Breast epithelium (tissue), 4 donors: Measurements from ENCODE around the gene DAPK1. TPM values are rescaled to one million over a fixed set of nuclear protein-coding genes. Genes with fewer than 3 reads are reported as not detected.

Experiments
- DNase-seq, 2 donors: peaks; one replicate each; pipeline ENCODE4 v3.0.0-alpha.2; 2019; ENCODE audit warnings: low spot score in 2 of 2
- H3K27ac ChIP-seq, 2 donors: fragments of 200-600 bp; sonication (generic) in 1 of 2; one replicate each; pipeline ENCODE4 v1.5.1; 2016 to 2019; ENCODE audit warnings: mild to moderate bottlenecking in 1 of 2
- H3K27me3 ChIP-seq, 2 donors: fragments of 200-600 bp; sonication (generic) in 1 of 2; one replicate each; pipeline versions ENCODE4 v1.5.1 to v1.6.0; 2017 to 2019; ENCODE audit warnings: control low read depth in 1 of 2, mild to moderate bottlenecking in 1 of 2
- H3K36me3 ChIP-seq: fragments of 200-600 bp; one replicate; pipeline ENCODE4 v1.5.1; 2019
- H3K4me1 ChIP-seq, 2 donors: fragments of 200-600 bp; sonication (generic); one replicate each; pipeline ENCODE4 v1.5.1; 2016 to 2019; ENCODE audit warnings: control low read depth in 1 of 2
- H3K4me3 ChIP-seq, 3 donors: fragments of 200-600 bp; sonication (generic); 1 replicate in 2 of 3; 2 replicates in 1 of 3; pipeline ENCODE4 v1.5.1; 2016 to 2019; ENCODE audit warnings: mild to moderate bottlenecking in 3 of 3, moderate library complexity in 2 of 3
- H3K9me3 ChIP-seq, 2 donors: fragments of 200-600 bp; sonication (generic) in 1 of 2; one replicate each; pipeline ENCODE4 v1.5.1; 2016 to 2019; ENCODE audit warnings: control low read depth in 1 of 2
- POLR2A ChIP-seq: fragments of 450-650 bp; IDR thresholded peaks from one replicate; pipeline ENCODE4 v1.6.1; 2016; ENCODE audit warnings: antibody characterized with exemption, mild to moderate bottlenecking, moderate library complexity
- POLR2AphosphoS5 ChIP-seq, 3 donors: sonication (generic); formaldehyde crosslinking; IDR thresholded peaks; one replicate each; pipeline ENCODE4 v1.6.1; 2017; ENCODE audit warnings: antibody characterized with exemption in 3 of 3
- intact Hi-C: fragments of 100-400 bp; cut with DNase I; formaldehyde crosslinking; loops from one replicate; pipeline ENCODE4 v1.15.1; 2023; ENCODE audit warnings: low total_unique reads
- total RNA-seq, 3 donors: library from RNA; depleted of rRNA; stranded (reverse); fragments of >200 nt; gene quantifications; one replicate each; pipeline ENCODE4 v1.1.0, GENCODE V29; 2016
- TF ChIP-seq, protein P1 (sequence below), 3 donors: fragments of 450-650 bp; IDR thresholded peaks; one replicate each; pipeline ENCODE4 v1.5.1; 2016 to 2017; ENCODE audit warnings: antibody characterized with exemption in 3 of 3, mild to moderate bottlenecking in 3 of 3, moderate library complexity in 3 of 3

Gene DAPK1
- total RNA-seq, 3 donors from 2014 or later = 14.7 to 42.6 (median 34.5) TPM

- no peaks in the 10 kb centered on the region for H3K36me3 ChIP-seq
- H3K27ac ChIP-seq = no peak overlapping the region
- TF ChIP-seq POLR2AphosphoS5 (IDR thresholded peaks at IDR 0.05) = no peak
- no peak for TF ChIP-seq POLR2A
- TF ChIP-seq, protein P1, sequence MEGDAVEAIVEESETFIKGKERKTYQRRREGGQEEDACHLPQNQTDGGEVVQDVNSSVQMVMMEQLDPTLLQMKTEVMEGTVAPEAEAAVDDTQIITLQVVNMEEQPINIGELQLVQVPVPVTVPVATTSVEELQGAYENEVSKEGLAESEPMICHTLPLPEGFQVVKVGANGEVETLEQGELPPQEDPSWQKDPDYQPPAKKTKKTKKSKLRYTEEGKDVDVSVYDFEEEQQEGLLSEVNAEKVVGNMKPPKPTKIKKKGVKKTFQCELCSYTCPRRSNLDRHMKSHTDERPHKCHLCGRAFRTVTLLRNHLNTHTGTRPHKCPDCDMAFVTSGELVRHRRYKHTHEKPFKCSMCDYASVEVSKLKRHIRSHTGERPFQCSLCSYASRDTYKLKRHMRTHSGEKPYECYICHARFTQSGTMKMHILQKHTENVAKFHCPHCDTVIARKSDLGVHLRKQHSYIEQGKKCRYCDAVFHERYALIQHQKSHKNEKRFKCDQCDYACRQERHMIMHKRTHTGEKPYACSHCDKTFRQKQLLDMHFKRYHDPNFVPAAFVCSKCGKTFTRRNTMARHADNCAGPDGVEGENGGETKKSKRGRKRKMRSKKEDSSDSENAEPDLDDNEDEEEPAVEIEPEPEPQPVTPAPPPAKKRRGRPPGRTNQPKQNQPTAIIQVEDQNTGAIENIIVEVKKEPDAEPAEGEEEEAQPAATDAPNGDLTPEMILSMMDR (IDR thresholded peaks at IDR 0.05) = no peak
Measured at GRCh38 chr9:87650611-87651295, 153.1 kb downstream of the DAPK1 start.

DNA sequence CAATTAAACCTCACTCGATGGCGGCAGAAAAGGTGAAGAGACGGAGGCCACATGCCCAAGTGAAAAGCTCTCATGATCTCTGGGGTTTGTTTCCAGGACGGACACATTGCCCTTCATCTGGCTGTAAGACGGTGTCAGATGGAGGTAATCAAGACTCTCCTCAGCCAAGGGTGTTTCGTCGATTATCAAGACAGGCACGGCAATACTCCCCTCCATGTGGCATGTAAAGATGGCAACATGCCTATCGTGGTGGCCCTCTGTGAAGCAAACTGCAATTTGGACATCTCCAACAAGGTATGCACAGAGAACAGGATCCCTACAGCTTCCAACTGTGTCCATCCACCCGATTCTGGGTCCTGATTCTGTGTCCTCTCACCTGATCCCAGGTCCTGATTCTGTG lies 153.8 kb downstream of the DAPK1 start:
- Histone ChIP-seq H3K27me3 (peaks cover 0 to 50% of the 10 kb centered on the region in 2 donors), H3K4me1 (peaks cover 0 to 6% of the 10 kb centered on the region in 2 donors), H3K27ac (no peak overlapping the region), H3K4me3 (no peak overlapping the region), H3K36me3 (no peaks in the 10 kb centered on the region), H3K9me3 (no peaks in the 10 kb centered on the region)
- no peak for DNase-seq
- intact Hi-C loops = no loop called here
- TF ChIP-seq, protein P1 (IDR thresholded peaks at IDR 0.05) = no peak
- no peak for TF ChIP-seq POLR2AphosphoS5 (IDR thresholded peaks at IDR 0.05)
- TF ChIP-seq POLR2A = no peak

More at GRCh38 chr9:87650611-87651295, 153.1 kb downstream of the DAPK1 start:
- Histone ChIP-seq H3K9me3 (no peaks in the 10 kb centered on the region), H3K27me3 (peaks cover 0 to 43% of the 10 kb centered on the region in 2 donors), H3K4me1 (peaks cover 0 to 6% of the 10 kb centered on the region in 2 donors), H3K4me3 (no peak overlapping the region)
- intact Hi-C loops = no loop called here
- DNase-seq = no peak

- Histone ChIP-seq H3K36me3 (no peaks in the 10 kb centered on the region), H3K9me3 (no peaks in the 10 kb centered on the region), H3K27me3 (peaks cover 0 to 53% of the 10 kb centered on the region in 2 donors), H3K27ac (no peak overlapping the region), H3K4me3 (no peak overlapping the region), H3K4me1 (peaks cover 0 to 6% of the 10 kb centered on the region in 2 donors)
- intact Hi-C loops = no loop called here
- TF ChIP-seq, protein P1 (IDR thresholded peaks at IDR 0.05) = no peak
- no peak for TF ChIP-seq POLR2AphosphoS5 (IDR thresholded peaks at IDR 0.05)
- no peak for TF ChIP-seq POLR2A
- no peak for DNase-seq
Measured at GRCh38 chr9:87653941-87654340, 156.3 kb downstream of the DAPK1 start.

DNA sequence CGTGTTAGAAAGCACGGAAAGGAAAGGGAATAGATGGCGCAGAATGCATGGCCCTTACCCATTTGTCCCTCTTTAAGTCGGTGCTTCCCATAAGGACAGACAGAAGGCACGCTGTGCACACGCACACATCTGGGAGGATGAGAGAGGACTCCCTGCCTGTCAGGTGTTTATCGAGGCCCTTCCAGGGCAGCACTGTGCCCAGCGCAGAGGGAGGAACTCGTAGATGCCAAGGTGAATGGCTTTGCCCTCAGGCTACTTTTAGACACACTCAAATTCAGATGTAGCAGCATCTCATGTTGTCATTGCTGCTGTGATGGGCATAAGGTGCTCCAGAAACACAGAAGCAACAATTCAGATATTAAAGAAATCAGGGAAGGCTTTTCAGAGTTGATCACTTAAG lies 158.1 kb downstream of the DAPK1 start:
- no peak for DNase-seq
- H3K4me3 ChIP-seq = no peak overlapping the region
- no peak for TF ChIP-seq POLR2A
- TF ChIP-seq POLR2AphosphoS5 (IDR thresholded peaks at IDR 0.05) = no peak
- TF ChIP-seq, protein P1 (IDR thresholded peaks at IDR 0.05) = no peak

DNA sequence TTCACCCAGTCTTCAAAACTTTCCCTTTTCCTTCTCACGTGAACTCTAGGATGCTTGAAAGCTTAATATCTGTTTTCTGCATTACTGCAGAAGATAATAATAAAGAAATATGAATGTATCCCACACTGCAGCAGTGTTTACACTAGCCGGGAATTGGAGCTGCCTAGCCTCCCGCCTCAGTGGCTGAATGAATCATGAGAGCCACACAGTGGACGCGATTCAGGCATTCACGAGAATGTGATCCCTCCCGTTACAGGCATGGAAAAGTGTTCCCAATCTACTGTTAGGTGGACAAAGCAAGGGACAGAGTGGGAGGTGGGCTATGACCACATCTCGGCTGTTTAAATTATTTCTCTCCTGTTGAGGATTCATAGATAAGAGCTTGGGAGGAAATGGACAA lies 158.8 kb downstream of the DAPK1 start:
- DNase-seq = no peak
- H3K4me3 ChIP-seq = no peak overlapping the region
- H3K9me3 ChIP-seq = no peaks in the 10 kb centered on the region
- intact Hi-C loops = no loop called here
- no peaks in the 10 kb centered on the region for H3K4me1 ChIP-seq
- TF ChIP-seq, protein P1 (IDR thresholded peaks at IDR 0.05) = no peak
- TF ChIP-seq POLR2A = no peak
- no peak for TF ChIP-seq POLR2AphosphoS5 (IDR thresholded peaks at IDR 0.05)
- peaks cover 0 to 56% of the 10 kb centered on the region in 2 donors for H3K27me3 ChIP-seq
- no peaks in the 10 kb centered on the region for H3K36me3 ChIP-seq
- H3K27ac ChIP-seq = no peak overlapping the region

More for the DNA sequence above, 158.1 kb downstream of the DAPK1 start:
- H3K4me1 ChIP-seq = peaks cover 0 to 6% of the 10 kb centered on the region in 2 donors
- intact Hi-C loops = no loop called here
- no peaks in the 10 kb centered on the region for H3K9me3 ChIP-seq
- peaks cover 0 to 56% of the 10 kb centered on the region in 2 donors for H3K27me3 ChIP-seq
- H3K36me3 ChIP-seq = no peaks in the 10 kb centered on the region
- H3K27ac ChIP-seq = no peak overlapping the region
